CD4-positive, alpha-beta T cell treated with Interleukin-17A for 4 hours (primary cell): ENCODE measurements around the gene UBE2K.
"Not testable (repeated sequence)": the region's sequence is repeated elsewhere in the genome, so short reads cannot be mapped to it uniquely, and the experiment has no call there.

ENCODE experiments used
- DNase-seq: peaks from one replicate; pipeline ENCODE4 v3.0.0-alpha.2; 2020; ENCODE audit warnings: mixed read lengths

The UBE2K gene

GRCh38 chr4:39732728-39733127 is 34.8 kb downstream of the UBE2K start:
- DNase-seq = no peak

DNA sequence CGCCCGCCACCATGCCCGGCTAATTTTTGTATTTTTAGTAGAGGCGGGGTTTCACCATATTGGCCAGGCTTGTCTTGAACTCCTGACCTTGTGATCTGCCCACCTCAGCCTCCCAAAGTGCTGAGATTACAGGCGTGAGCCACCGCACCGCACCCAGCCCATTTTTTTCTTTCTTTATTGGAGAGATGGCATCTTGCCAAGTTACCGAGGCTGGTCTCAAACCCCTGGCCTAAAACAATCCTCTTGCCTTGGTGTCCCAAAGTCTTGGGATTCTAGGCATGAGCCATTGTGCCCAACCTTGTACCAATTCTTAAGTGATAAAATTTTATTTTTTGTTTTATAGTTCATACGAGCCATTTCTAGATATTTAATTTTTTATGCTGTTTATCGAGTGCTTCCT is 41.7 kb downstream of the UBE2K start:
- DNase-seq = not testable (repeated sequence)

- DNase-seq = no peak
Measured at GRCh38 chr4:39741401-39741800, 43.5 kb downstream of the UBE2K start.

- DNase-seq = no peak
Measured at GRCh38 chr4:39745920-39746319, 48.0 kb downstream of the UBE2K start.

DNA sequence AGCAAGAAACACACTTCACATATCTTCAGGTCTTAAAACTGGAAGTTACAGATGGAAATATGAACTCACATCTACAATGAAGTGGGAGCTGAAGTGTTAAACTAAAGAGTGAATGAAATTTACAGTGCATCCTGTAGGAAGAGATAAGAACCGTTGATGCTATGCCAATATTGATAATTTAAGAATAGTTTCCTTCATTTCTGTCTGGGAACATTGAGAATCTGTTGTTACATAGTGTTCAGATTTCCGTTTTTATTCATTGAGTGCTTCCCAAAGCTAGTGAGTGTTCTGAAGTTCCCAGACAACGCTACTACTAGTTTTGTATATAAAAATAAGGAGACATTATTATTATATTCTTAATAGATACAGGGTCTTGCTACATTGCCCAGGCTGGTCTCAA is 52.3 kb downstream of the UBE2K start:
- DNase-seq = no peak

- DNase-seq = no peak
Measured at GRCh38 chr4:39754309-39754708, 56.4 kb downstream of the UBE2K start.

DNA sequence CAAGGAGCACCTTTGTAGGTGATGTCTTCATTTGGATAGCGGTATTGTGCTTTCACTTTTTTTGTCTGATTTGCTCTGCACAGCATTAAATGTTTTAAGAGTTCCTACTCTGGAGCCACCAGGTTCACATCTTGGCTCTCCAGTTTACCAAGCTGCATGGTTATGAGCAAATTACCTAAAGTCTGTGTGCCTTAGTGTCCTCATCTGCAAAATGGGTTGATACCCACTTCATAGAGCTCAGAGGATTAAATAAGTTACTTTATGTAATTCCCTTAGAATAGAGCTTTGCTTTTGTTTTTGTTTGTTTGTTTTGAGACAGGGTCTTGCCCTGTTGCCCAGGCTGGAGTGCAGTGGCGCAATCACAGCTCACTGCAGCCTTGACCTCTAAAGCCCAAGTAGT is 58.2 kb downstream of the UBE2K start:
- no peak for DNase-seq

DNA sequence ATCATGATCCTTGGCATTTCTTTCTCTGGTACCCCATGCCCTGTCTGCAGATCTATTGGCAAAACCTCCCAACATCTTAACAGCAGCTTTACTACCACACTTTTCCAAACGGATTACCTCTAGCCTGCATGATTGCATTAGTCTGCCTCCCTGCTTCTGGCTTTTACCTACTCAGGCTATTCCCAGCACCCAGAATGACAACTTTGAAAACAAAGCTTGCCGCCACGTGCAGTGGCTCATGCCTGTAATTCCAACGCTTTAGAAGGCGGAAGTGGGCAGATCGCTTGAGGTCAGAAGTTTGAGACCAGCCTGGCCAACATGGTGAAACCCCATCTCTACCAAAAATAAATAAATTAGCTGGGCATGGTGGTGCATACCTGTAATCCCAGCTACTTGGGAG is 60.2 kb downstream of the UBE2K start:
- no peak for DNase-seq

DNA sequence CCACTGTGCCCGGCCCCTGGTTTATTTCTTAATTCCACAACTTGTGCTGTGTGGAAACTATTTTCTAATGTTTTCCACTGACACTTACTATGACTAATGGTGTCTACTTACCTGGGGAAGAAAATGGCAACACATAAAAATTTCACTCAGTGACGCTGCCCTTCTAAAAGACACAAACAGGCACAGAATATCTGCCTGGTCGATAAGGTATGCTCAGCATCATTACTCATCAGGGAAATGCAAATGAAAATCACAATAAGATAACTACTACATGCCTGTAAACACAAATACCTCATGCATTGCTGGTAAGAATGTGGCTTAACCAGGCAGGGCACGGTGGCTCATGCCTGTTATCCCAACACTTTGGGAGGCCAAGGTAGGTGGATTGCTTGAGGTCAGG is 61.6 kb downstream of the UBE2K start:
- DNase-seq = no peak

DNA sequence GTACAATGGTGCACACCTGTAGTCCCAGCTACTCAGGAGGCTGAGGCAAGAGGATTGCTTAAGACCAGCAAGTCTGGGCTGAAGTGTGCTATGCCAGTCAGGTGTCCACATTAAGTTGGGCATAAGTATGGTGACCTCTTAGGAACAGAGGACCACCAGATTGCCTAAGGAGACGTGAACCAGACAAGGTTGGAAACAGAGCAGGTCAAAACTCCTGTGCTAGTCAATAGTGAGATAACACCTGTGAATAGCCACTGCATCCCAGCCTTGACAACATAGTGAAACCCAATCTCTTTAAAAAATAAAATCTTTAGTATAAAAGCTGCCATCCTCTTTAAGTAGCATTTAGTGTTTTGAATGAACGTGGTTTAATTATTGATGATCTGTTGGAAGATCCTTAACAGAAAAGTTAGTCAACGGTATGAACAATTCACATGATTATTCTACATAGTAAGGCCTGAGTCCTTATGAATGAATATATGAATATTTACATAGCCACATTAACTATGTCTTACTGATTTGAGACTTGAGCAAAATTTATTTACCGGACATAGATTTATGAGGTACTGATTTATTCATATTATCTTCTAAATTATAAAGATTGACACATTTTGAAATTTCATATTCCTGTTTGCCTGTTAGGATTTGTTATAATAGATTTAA is 63.2 kb downstream of the UBE2K start:
- no peak for DNase-seq

- DNase-seq = no peak
Measured at GRCh38 chr4:39763714-39764572, 66.0 kb downstream of the UBE2K start.

DNA sequence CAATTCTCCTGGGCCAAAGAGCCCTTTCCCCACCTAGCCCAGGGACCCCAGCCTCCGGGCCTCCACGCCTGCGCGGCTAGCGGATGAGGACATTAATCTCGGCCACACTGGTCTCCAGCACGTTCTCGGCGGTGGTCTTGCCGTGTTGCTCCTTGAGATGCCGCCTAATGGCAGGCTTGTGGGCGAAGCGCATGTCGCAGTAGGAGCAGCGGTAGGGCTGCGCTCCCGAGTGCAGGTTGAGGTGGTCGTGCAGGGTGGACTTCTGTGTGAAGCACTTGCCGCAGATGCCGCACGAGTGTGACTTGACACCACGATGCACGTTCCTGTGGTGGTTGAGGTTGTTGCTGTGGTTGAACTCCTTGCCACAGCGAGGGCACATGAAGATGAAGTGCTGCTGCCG is 72.1 kb downstream of the UBE2K start:
- DNase-seq = no peak

- DNase-seq = no peak
Measured at GRCh38 chr4:39770471-39770870, 72.5 kb downstream of the UBE2K start.

DNA sequence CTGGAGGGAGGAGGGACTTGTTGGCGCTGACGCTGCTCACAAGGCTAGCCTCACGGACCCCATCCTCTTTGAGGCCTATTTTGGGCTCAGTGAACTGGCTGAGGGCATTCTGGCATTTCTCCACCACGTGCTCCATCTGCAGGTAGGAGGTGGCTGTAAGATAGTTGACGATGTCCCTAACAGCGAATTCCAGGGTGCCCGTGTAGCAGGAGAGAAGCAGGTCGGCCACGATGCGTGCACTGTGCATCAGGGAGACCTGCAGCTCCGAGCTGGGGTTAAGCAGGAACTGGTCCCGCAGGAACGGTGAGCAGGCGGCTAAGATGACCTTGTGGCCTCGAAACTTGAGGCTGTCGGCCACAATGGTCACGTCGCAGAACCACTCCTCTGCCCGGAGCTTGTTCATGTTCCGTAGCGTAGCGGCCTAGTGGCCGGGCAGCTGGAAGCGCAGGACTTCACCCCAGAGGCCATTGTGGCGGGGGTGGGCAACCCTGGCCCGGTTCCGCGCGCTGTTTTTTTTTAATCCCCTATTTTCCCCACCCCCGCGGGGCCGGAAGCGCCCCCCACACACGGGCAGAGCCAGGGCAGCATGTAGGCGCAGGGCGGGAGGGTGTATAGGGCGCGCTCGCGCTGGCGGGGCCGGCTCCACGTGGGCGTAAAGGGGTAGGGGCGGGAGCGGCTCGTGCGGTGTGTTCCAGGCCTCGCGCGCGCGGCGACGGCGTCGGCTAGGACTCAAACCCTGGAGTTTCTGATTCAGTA is 73.2 kb downstream of the UBE2K start:
- DNase-seq = no peak

- not testable (repeated sequence) for DNase-seq
Measured at GRCh38 chr4:39781988-39782387, 84.1 kb downstream of the UBE2K start.

GRCh38 chr4:39785083-39785482 is 87.1 kb downstream of the UBE2K start:
- DNase-seq = no peak

GRCh38 chr4:39786838-39787237 is 88.9 kb downstream of the UBE2K start:
- no peak for DNase-seq

DNA sequence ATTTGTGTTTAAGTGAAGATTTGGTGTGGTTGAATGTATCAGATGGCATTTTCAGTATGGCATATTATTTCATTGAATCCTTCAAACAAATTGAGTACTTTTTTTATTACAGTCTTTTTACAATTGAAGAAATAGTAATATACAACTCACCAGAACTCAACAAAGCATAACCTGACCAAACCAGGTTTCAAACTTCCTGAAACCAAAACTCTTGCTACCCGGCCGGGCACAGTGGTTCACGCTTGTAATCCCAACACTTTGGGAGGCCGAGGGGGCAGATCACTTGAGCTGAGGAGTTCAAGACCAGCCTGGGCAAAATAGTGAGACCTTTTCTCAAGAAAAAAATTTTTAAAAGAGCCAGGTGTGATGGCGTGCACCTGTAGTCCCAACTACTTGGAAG is 94.2 kb downstream of the UBE2K start:
- no peak for DNase-seq

GRCh38 chr4:39792529-39792928 is 94.6 kb downstream of the UBE2K start:
- no peak for DNase-seq

- not testable (repeated sequence) for DNase-seq
Measured at GRCh38 chr4:39792976-39793375, 95.0 kb downstream of the UBE2K start.

- no peak for DNase-seq
Measured at GRCh38 chr4:39802005-39802404, 104.1 kb downstream of the UBE2K start.

- no peak for DNase-seq
Measured at GRCh38 chr4:39808231-39808749, 110.4 kb downstream of the UBE2K start.

DNA sequence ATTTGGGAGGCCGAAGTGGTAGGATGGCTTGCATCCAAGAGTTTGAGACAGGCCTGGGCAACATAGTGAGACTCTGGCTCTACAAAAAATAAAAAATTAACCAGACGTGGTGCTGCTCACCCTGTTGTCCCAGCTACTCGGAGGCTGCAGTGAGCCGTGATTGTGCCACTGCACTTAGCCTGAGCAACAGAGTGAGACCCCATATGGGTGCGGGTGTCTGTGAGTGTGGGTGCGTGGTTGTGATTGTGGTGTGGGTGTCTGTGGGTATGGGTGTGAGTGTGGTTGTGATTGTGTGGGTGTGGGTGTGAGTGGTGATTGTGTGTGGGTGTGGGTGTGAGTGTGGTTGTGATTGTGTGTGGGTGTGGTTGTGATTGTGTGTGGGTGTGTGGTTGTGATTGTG is 114.6 kb downstream of the UBE2K start:
- DNase-seq = no peak
